ENCODE data around the gene ADGRA3. TPM values are rescaled to one million over a fixed set of nuclear protein-coding genes. Genes with fewer than 3 reads are reported as not detected.

Gene ADGRA3
- 1 to 10 TPM; 4.1 to 5.2 (median 4.9) TPM for total RNA-seq
- 1 to 10 TPM in 1 of 2 donors, under 1 TPM in 1; 0.60 to 2.1 TPM for polyA plus RNA-seq
- 9.3 reads per million, percentile 34 among the genes with 10 or more reads in this experiment for total RNA-seq

- Mint-ChIP-seq H3K27me3 (peaks cover 0 to 15% (median 0%) of the 10 kb centered on the region in 5 donors), H3K36me3 (no peaks in the 10 kb centered on the region), H3K9me3 (peaks cover 0 to 4% (median 0%) of the 10 kb centered on the region in 11 donors), H3K4me1 (peaks cover 0 to 29% (median 25%) of the 10 kb centered on the region in 7 donors), H3K27ac (peak within 1 kb of the TSS; percentile 56 to 92 (median 83)), H3K4me3 (peak within 1 kb of the TSS; percentile 90 to 99 (median 97))
- Histone ChIP-seq H3K4me1 (ENCODE audit: control insufficient read depth in 2 of 2, insufficient read depth in 2 of 2, low read length in 2 of 2) (peaks cover 0 to 3% of the 10 kb centered on the region in 2 donors), H3K36me3 (ENCODE audit: control insufficient read depth in 2 of 3, insufficient read depth in 3 of 3, low read length in 3 of 3) (no peaks in the 10 kb centered on the region), H3K27ac (ENCODE audit: low read depth, low read length) (peak within 1 kb of the TSS; percentile 40), H3K9me3 (ENCODE audit: control insufficient read depth in 2 of 3, low read length in 3 of 3) (no peaks in the 10 kb centered on the region), H3K27me3 (ENCODE audit: control insufficient read depth in 2 of 2, insufficient read depth in 2 of 2, low read length in 2 of 2) (no peaks in the 10 kb centered on the region), H3K4me3 (ENCODE audit: low read length) (peak within 1 kb of the TSS; percentile 63)
- CTCF ChIA-PET, result no interaction called here
- DNase-seq (peak; percentile 14 to 69 (median 24)), ATAC-seq (peak; percentile 71)
- intact Hi-C loops (cut with micrococcal nuclease), result loop anchor here (1.0 to 10.0 kb wide), 8 partner anchors 15 to 281 kb away; no protein-coding TSS in a partner anchor
- POLR2A ChIA-PET, result interaction anchor here (1.4 kb wide), 1 partner anchor 157 kb away, joined by 3 read pairs; no protein-coding TSS in a partner anchor
Measured at GRCh38 chr4:22515888-22516541, at the start of gene ADGRA3. ADGRA3 (minus strand) TSS chr4:22516066; CDS start chr4:22515784, 282 bp downstream.

GRCh38 chr4:22556495-22556894 lies 40.6 kb upstream of the ADGRA3 start:
- POLR2A ChIA-PET, result no interaction called here
- Histone ChIP-seq H3K27ac (ENCODE audit: low read depth, low read length) (no peak overlapping the region), H3K36me3 (ENCODE audit: control insufficient read depth in 2 of 3, insufficient read depth in 3 of 3, low read length in 3 of 3) (no peaks in the 10 kb centered on the region), H3K27me3 (ENCODE audit: control insufficient read depth in 2 of 2, insufficient read depth in 2 of 2, low read length in 2 of 2) (no peaks in the 10 kb centered on the region), H3K4me1 (ENCODE audit: control insufficient read depth in 2 of 2, insufficient read depth in 2 of 2, low read length in 2 of 2) (no peaks in the 10 kb centered on the region), H3K9me3 (ENCODE audit: control insufficient read depth in 2 of 3, low read length in 3 of 3) (no peaks in the 10 kb centered on the region), H3K4me3 (ENCODE audit: low read length) (no peak overlapping the region)
- CTCF ChIA-PET, result no interaction called here
- DNase-seq, result no peak
- H3K36me3 Mint-ChIP-seq, result peaks cover 0 to 4% (median 0%) of the 10 kb centered on the region in 5 donors
- no peak for ATAC-seq
- H3K27me3 Mint-ChIP-seq, result peaks cover 0 to 8% (median 0%) of the 10 kb centered on the region in 5 donors
- H3K4me3 Mint-ChIP-seq, result no peak overlapping the region
- intact Hi-C loops (cut with micrococcal nuclease), result no loop called here
- peaks cover 0 to 5% (median 0%) of the 10 kb centered on the region in 11 donors for H3K9me3 Mint-ChIP-seq
- peaks cover 0 to 6% (median 0%) of the 10 kb centered on the region in 7 donors for H3K4me1 Mint-ChIP-seq
- H3K27ac Mint-ChIP-seq, result no peak overlapping the region

GRCh38 chr4:22554670-22555069 lies 38.8 kb upstream of the ADGRA3 start:
- no peaks in the 10 kb centered on the region for H3K9me3 ChIP-seq (ENCODE audit: control insufficient read depth in 2 of 3, low read length in 3 of 3)
- ATAC-seq (no peak), DNase-seq (no peak)
- intact Hi-C loops (cut with micrococcal nuclease), result no loop called here
- POLR2A ChIA-PET, result no interaction called here
- Mint-ChIP-seq H3K9me3 (peaks cover 0 to 5% (median 0%) of the 10 kb centered on the region in 11 donors), H3K27ac (no peak overlapping the region), H3K4me1 (peaks cover 0 to 6% (median 0%) of the 10 kb centered on the region in 7 donors), H3K4me3 (no peak overlapping the region), H3K27me3 (no peaks in the 10 kb centered on the region), H3K36me3 (peaks cover 0 to 4% (median 0%) of the 10 kb centered on the region in 5 donors)
- no peaks in the 10 kb centered on the region for H3K27me3 ChIP-seq (ENCODE audit: control insufficient read depth in 2 of 2, insufficient read depth in 2 of 2, low read length in 2 of 2)
- no peak overlapping the region for H3K4me3 ChIP-seq (ENCODE audit: low read length)
- no peaks in the 10 kb centered on the region for H3K4me1 ChIP-seq (ENCODE audit: control insufficient read depth in 2 of 2, insufficient read depth in 2 of 2, low read length in 2 of 2)
- H3K27ac ChIP-seq (ENCODE audit: low read depth, low read length), result no peak overlapping the region
- CTCF ChIA-PET, result no interaction called here
- no peaks in the 10 kb centered on the region for H3K36me3 ChIP-seq (ENCODE audit: control insufficient read depth in 2 of 3, insufficient read depth in 3 of 3, low read length in 3 of 3)

GRCh38 chr4:22553560-22553959 lies 37.7 kb upstream of the ADGRA3 start:
- Mint-ChIP-seq H3K27me3 (no peaks in the 10 kb centered on the region), H3K4me1 (peaks cover 0 to 6% (median 0%) of the 10 kb centered on the region in 7 donors), H3K27ac (no peak overlapping the region), H3K4me3 (no peak overlapping the region), H3K36me3 (peaks cover 0 to 4% (median 0%) of the 10 kb centered on the region in 5 donors), H3K9me3 (peaks cover 0 to 3% (median 0%) of the 10 kb centered on the region in 11 donors)
- Histone ChIP-seq H3K4me3 (ENCODE audit: low read length) (no peak overlapping the region), H3K27me3 (ENCODE audit: control insufficient read depth in 2 of 2, insufficient read depth in 2 of 2, low read length in 2 of 2) (no peaks in the 10 kb centered on the region), H3K27ac (ENCODE audit: low read depth, low read length) (no peak overlapping the region), H3K36me3 (ENCODE audit: control insufficient read depth in 2 of 3, insufficient read depth in 3 of 3, low read length in 3 of 3) (no peaks in the 10 kb centered on the region), H3K4me1 (ENCODE audit: control insufficient read depth in 2 of 2, insufficient read depth in 2 of 2, low read length in 2 of 2) (no peaks in the 10 kb centered on the region), H3K9me3 (ENCODE audit: control insufficient read depth in 2 of 3, low read length in 3 of 3) (no peaks in the 10 kb centered on the region)
- POLR2A ChIA-PET, result no interaction called here
- no peak for ATAC-seq
- DNase-seq, result no peak
- intact Hi-C loops (cut with micrococcal nuclease), result no loop called here
- CTCF ChIA-PET, result no interaction called here

GRCh38 chr4:22552812-22553211 lies 36.9 kb upstream of the ADGRA3 start:
- Mint-ChIP-seq H3K27me3 (no peaks in the 10 kb centered on the region), H3K4me3 (no peak overlapping the region), H3K9me3 (peaks cover 0 to 3% (median 0%) of the 10 kb centered on the region in 11 donors), H3K36me3 (peaks cover 0 to 2% (median 0%) of the 10 kb centered on the region in 5 donors), H3K27ac (no peak overlapping the region), H3K4me1 (peaks cover 0 to 6% (median 0%) of the 10 kb centered on the region in 7 donors)
- ChIA-PET CTCF (no interaction called here), POLR2A (no interaction called here)
- H3K27me3 ChIP-seq (ENCODE audit: control insufficient read depth in 2 of 2, insufficient read depth in 2 of 2, low read length in 2 of 2), result no peaks in the 10 kb centered on the region
- ATAC-seq, result no peak
- DNase-seq, result no peak
- no peak overlapping the region for H3K4me3 ChIP-seq (ENCODE audit: low read length)
- no peaks in the 10 kb centered on the region for H3K4me1 ChIP-seq (ENCODE audit: control insufficient read depth in 2 of 2, insufficient read depth in 2 of 2, low read length in 2 of 2)
- no peaks in the 10 kb centered on the region for H3K9me3 ChIP-seq (ENCODE audit: control insufficient read depth in 2 of 3, low read length in 3 of 3)
- intact Hi-C loops (cut with micrococcal nuclease), result no loop called here
- no peak overlapping the region for H3K27ac ChIP-seq (ENCODE audit: low read depth, low read length)
- H3K36me3 ChIP-seq (ENCODE audit: control insufficient read depth in 2 of 3, insufficient read depth in 3 of 3, low read length in 3 of 3), result no peaks in the 10 kb centered on the region

- no peak for ATAC-seq
- Mint-ChIP-seq H3K27ac (no peak overlapping the region), H3K4me3 (no peak overlapping the region), H3K27me3 (no peaks in the 10 kb centered on the region), H3K9me3 (peaks cover 1 to 10% (median 5%) of the 10 kb centered on the region in 11 donors), H3K36me3 (peaks cover 0 to 5% (median 1%) of the 10 kb centered on the region in 5 donors), H3K4me1 (peaks cover 0 to 5% (median 0%) of the 10 kb centered on the region in 7 donors)
- no peak for DNase-seq
- Histone ChIP-seq H3K27ac (ENCODE audit: low read depth, low read length) (no peak overlapping the region), H3K36me3 (ENCODE audit: control insufficient read depth in 2 of 3, insufficient read depth in 3 of 3, low read length in 3 of 3) (no peaks in the 10 kb centered on the region), H3K27me3 (ENCODE audit: control insufficient read depth in 2 of 2, insufficient read depth in 2 of 2, low read length in 2 of 2) (no peaks in the 10 kb centered on the region), H3K9me3 (ENCODE audit: control insufficient read depth in 2 of 3, low read length in 3 of 3) (no peaks in the 10 kb centered on the region), H3K4me3 (ENCODE audit: low read length) (no peak overlapping the region), H3K4me1 (ENCODE audit: control insufficient read depth in 2 of 2, insufficient read depth in 2 of 2, low read length in 2 of 2) (no peaks in the 10 kb centered on the region)
- ChIA-PET POLR2A (no interaction called here), CTCF (no interaction called here)
- intact Hi-C loops (cut with micrococcal nuclease), result no loop called here
Measured at GRCh38 chr4:22551550-22551949, 35.7 kb upstream of the ADGRA3 start.

- Histone ChIP-seq H3K4me1 (ENCODE audit: control insufficient read depth in 2 of 2, insufficient read depth in 2 of 2, low read length in 2 of 2) (no peaks in the 10 kb centered on the region), H3K27me3 (ENCODE audit: control insufficient read depth in 2 of 2, insufficient read depth in 2 of 2, low read length in 2 of 2) (no peaks in the 10 kb centered on the region), H3K27ac (ENCODE audit: low read depth, low read length) (no peak overlapping the region), H3K36me3 (ENCODE audit: control insufficient read depth in 2 of 3, insufficient read depth in 3 of 3, low read length in 3 of 3) (no peaks in the 10 kb centered on the region), H3K4me3 (ENCODE audit: low read length) (no peak overlapping the region), H3K9me3 (ENCODE audit: control insufficient read depth in 2 of 3, low read length in 3 of 3) (no peaks in the 10 kb centered on the region)
- ChIA-PET POLR2A (no interaction called here), CTCF (no interaction called here)
- no peaks in the 10 kb centered on the region for H3K4me1 Mint-ChIP-seq
- no peak overlapping the region for H3K27ac Mint-ChIP-seq
- DNase-seq, result no peak
- intact Hi-C loops (cut with micrococcal nuclease), result no loop called here
- H3K4me3 Mint-ChIP-seq, result no peak overlapping the region
- H3K9me3 Mint-ChIP-seq, result peaks cover 3 to 31% (median 15%) of the 10 kb centered on the region in 11 donors
- no peak for ATAC-seq
- H3K36me3 Mint-ChIP-seq, result peaks cover 0 to 12% (median 4%) of the 10 kb centered on the region in 5 donors
- no peaks in the 10 kb centered on the region for H3K27me3 Mint-ChIP-seq
Measured at GRCh38 chr4:22546299-22546698, 30.4 kb upstream of the ADGRA3 start.
